HEK293T (cell line): ENCODE results near the gene PLPP4.

ENCODE experiments used
- CTCF ChIA-PET: fragments of 350-600 bp; formaldehyde crosslinking; extraction: SDS; loops from one replicate; lab custom pipeline; 2021; ENCODE audit warnings: antibody characterized with exemption, inconsistent platforms; lab: Yijun Ruan, JAX
- POLR2A ChIA-PET: fragments of 350-600 bp; formaldehyde crosslinking; extraction: SDS; loops from one replicate; lab custom pipeline; 2020; ENCODE audit warnings: antibody characterized with exemption, inconsistent platforms; lab: Yijun Ruan, JAX
- DNase-seq: peaks from one replicate; pipeline ENCODE4 v3.0.0; 2012; ENCODE audit warnings: mixed read lengths; ENCODE audit errors: extremely low spot score
- ARNT ChIP-seq: fragments of 450-650 bp; IDR thresholded peaks from 2 replicates; pipeline ENCODE4 v1.6.1; 2017; ENCODE audit warnings: mild to moderate bottlenecking
- BHLHE40 ChIP-seq: fragments of 450-650 bp; IDR thresholded peaks from 2 replicates; pipeline ENCODE4 v1.6.1; 2016; ENCODE audit warnings: mild to moderate bottlenecking, moderate library complexity, borderline replicate concordance
- CTBP1 ChIP-seq: fragments of 450-650 bp; IDR thresholded peaks from 2 replicates; pipeline ENCODE4 v1.6.1; 2016; ENCODE audit warnings: borderline replicate concordance
- ELF4 ChIP-seq: fragments of 450-650 bp; IDR thresholded peaks from 2 replicates; pipeline ENCODE4 v1.6.1; 2017; ENCODE audit warnings: antibody characterized with exemption
- FOXA1 ChIP-seq: fragments of 450-650 bp; IDR thresholded peaks from 2 replicates; pipeline ENCODE4 v1.6.1; 2016; ENCODE audit warnings: mild to moderate bottlenecking
- FOXK2 ChIP-seq: fragments of 450-650 bp; IDR thresholded peaks from 2 replicates; pipeline ENCODE4 v1.6.1; 2016; ENCODE audit warnings: mild to moderate bottlenecking
- FOXM1 ChIP-seq: fragments of 450-650 bp; IDR thresholded peaks from 2 replicates; pipeline ENCODE4 v1.6.1; 2017; ENCODE audit warnings: mild to moderate bottlenecking, borderline replicate concordance
- HDGF ChIP-seq: fragments of 450-650 bp; IDR thresholded peaks from 2 replicates; pipeline ENCODE4 v1.6.1; 2017; ENCODE audit warnings: antibody characterized with exemption, borderline replicate concordance
- L3MBTL2 ChIP-seq: fragments of 450-650 bp; conservative IDR thresholded peaks from 2 replicates; pipeline ENCODE4 v1.6.1; 2016; ENCODE audit warnings: mild to moderate bottlenecking
- LEF1 ChIP-seq: fragments of 450-650 bp; IDR thresholded peaks from 2 replicates; pipeline ENCODE4 v1.6.1; 2017; ENCODE audit warnings: mild to moderate bottlenecking, borderline replicate concordance
- NFRKB ChIP-seq: fragments of 450-650 bp; IDR thresholded peaks from 2 replicates; pipeline ENCODE4 v1.6.1; 2016; ENCODE audit warnings: mild to moderate bottlenecking, moderate library complexity
- PKNOX1 ChIP-seq: fragments of 450-650 bp; IDR thresholded peaks from 2 replicates; pipeline ENCODE4 v1.6.1; 2016
- SP1 ChIP-seq: fragments of 450-650 bp; IDR thresholded peaks from 2 replicates; pipeline ENCODE4 v1.6.1; 2017
- SUZ12 ChIP-seq: fragments of 450-650 bp; IDR thresholded peaks from 2 replicates; pipeline ENCODE4 v1.6.1; 2016; ENCODE audit warnings: mild to moderate bottlenecking
- TARDBP ChIP-seq: fragments of 450-650 bp; IDR thresholded peaks from 2 replicates; pipeline ENCODE4 v1.6.1; 2016
- ZNF384 ChIP-seq: fragments of 450-650 bp; IDR thresholded peaks from 2 replicates; pipeline ENCODE4 v1.6.1; 2016

PLPP4 gene

GRCh38 chr10:120453319-120453718 is 3.7 kb upstream of the PLPP4 start:
- CTCF ChIA-PET, result no interaction called here

GRCh38 chr10:120453886-120454285 is 3.1 kb upstream of the PLPP4 start:
- POLR2A ChIA-PET, result no interaction called here
- CTCF ChIA-PET, result interaction anchor here (1.2 kb wide), 1 partner anchor 31 kb away, joined by 5 read pairs; no protein-coding TSS in a partner anchor
- no peak for DNase-seq
- TF ChIP-seq FOXA1, result no peak
- TF ChIP-seq ELF4, result no peak
- TF ChIP-seq FOXK2, result no peak
- no peak for TF ChIP-seq CTBP1
- TF ChIP-seq LEF1, result no peak
- TF ChIP-seq PKNOX1, result no peak
- TF ChIP-seq SUZ12, result no peak
- no peak for TF ChIP-seq ZNF384
- TF ChIP-seq TARDBP, result no peak
- TF ChIP-seq BHLHE40, result no peak
- TF ChIP-seq ARNT, result no peak
- TF ChIP-seq HDGF, result no peak
- TF ChIP-seq FOXM1, result no peak
- no peak for TF ChIP-seq SP1
- TF ChIP-seq NFRKB, result no peak
- TF ChIP-seq L3MBTL2, result no peak

More at GRCh38 chr10:120453319-120453718, 3.7 kb upstream of the PLPP4 start:
- POLR2A ChIA-PET, result no interaction called here
- TF ChIP-seq PKNOX1 (no peak), CTBP1 (no peak), SP1 (no peak), ARNT (no peak), SUZ12 (no peak), L3MBTL2 (no peak), FOXK2 (no peak), ELF4 (no peak), FOXA1 (no peak), TARDBP (no peak), NFRKB (no peak), LEF1 (no peak), BHLHE40 (no peak)
- DNase-seq, result no peak

GRCh38 chr10:120455004-120455403 is 2.0 kb upstream of the PLPP4 start:
- ChIA-PET POLR2A (no interaction called here), CTCF (interaction anchor here (1.2 kb wide), 1 partner anchor 32 kb away, joined by 5 read pairs; no protein-coding TSS in a partner anchor)
- no peak for DNase-seq
- no peak for TF ChIP-seq HDGF
- TF ChIP-seq TARDBP, result no peak
- TF ChIP-seq CTBP1, result no peak
- TF ChIP-seq SP1, result no peak
- no peak for TF ChIP-seq BHLHE40
- no peak for TF ChIP-seq ARNT
- no peak for TF ChIP-seq FOXA1
- no peak for TF ChIP-seq ELF4
- TF ChIP-seq L3MBTL2, result no peak
- no peak for TF ChIP-seq FOXK2
- TF ChIP-seq ZNF384, result no peak
- no peak for TF ChIP-seq SUZ12
- no peak for TF ChIP-seq FOXM1
- no peak for TF ChIP-seq NFRKB
- no peak for TF ChIP-seq LEF1
- TF ChIP-seq PKNOX1, result no peak

GRCh38 chr10:120455606-120456005 is 1.4 kb upstream of the PLPP4 start:
- DNase-seq, result no peak
- POLR2A ChIA-PET, result no interaction called here
- TF ChIP-seq ZNF384 (no peak), LEF1 (no peak), CTBP1 (no peak), SP1 (no peak), BHLHE40 (no peak), FOXM1 (no peak), FOXK2 (no peak), NFRKB (no peak), TARDBP (no peak), SUZ12 (no peak), PKNOX1 (no peak)
- CTCF ChIA-PET, result no interaction called here

GRCh38 chr10:120456143-120456625 is 843 bp upstream of the PLPP4 start:
- ChIA-PET CTCF (no interaction called here), POLR2A (no interaction called here)
- no peak for DNase-seq
- TF ChIP-seq SP1, result no peak
- no peak for TF ChIP-seq FOXK2
- no peak for TF ChIP-seq ELF4
- TF ChIP-seq SUZ12, result no peak
- no peak for TF ChIP-seq BHLHE40
- no peak for TF ChIP-seq HDGF
- TF ChIP-seq CTBP1, result no peak
- TF ChIP-seq PKNOX1, result no peak
- TF ChIP-seq TARDBP, result no peak
- TF ChIP-seq ARNT, result no peak
- no peak for TF ChIP-seq LEF1
- no peak for TF ChIP-seq NFRKB
